ENCODE data around the gene DNM3.

DNA sequence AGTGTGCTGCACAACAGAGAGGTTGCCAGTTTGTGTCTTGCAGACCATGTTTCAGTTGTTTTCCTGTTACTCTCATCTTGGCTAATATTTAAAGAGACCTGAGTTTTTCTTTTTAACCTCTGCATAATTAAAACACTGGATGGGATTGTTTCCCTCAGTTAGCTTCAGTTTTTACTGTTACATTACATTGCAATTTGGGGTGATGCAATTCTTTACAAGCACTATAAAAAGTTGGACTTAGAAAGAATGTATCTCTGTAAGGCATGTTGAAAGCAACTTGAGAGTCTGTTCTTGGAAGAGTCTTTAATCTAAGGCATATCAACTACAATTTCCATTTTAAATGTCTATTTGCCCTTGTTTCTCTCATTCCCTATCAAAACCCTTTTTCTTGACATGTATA, 99.1 kb downstream of the DNM3 start:
- TF ChIP-seq EZH2phosphoT487 (IDR thresholded peaks at IDR 0.05; ENCODE audit: insufficient read depth, low read depth) (no peak), EZH2 (IDR thresholded peaks at IDR 0.05; ENCODE audit: insufficient read depth, poor library complexity, severe bottlenecking) (no peak)

All from GM23248 (cell line).